PC-9 (cell line): ENCODE data around the gene NTNG2.

Source experiments
- CTCF ChIP-seq: fragments of 200-600 bp; sonication (generic); conservative IDR thresholded peaks from 2 replicates; pipeline ENCODE4 v1.6.1; 2017; ENCODE audit warnings: mixed run types, antibody characterized with exemption, mild to moderate bottlenecking, moderate library complexity
- EZH2 ChIP-seq: fragments of 200-600 bp; sonication (generic); IDR thresholded peaks from 2 replicates; pipeline ENCODE4 v1.8.0; 2017; ENCODE audit warnings: antibody characterized with exemption, low read depth

- no peak for TF ChIP-seq CTCF
- TF ChIP-seq EZH2: no peak
Measured at GRCh38 chr9:132241483-132241839, 79.6 kb downstream of the NTNG2 start.
